ENCODE measurements around the gene CLTA. TPM values are rescaled to one million over a fixed set of nuclear protein-coding genes. Genes with fewer than 3 reads are reported as not detected.
A peak's percentile ranks its signal among the peaks of the same experiment; 100 is the strongest.

The CLTA gene
- 230 and 240 TPM in 2 replicates for total RNA-seq (2014; rRNA removed; shearing (Covaris generic))
- polyA plus RNA-seq (2016; fragmentation: Nextera tagmentation; extraction: Ambion mirVana) = 218 and 229 TPM in 2 replicates

GRCh38 chr9:36190388-36191289 lies at the start of gene CLTA:
CLTA (plus strand) TSS chr9:36190921; CDS start chr9:36191057, 136 bp downstream.
- 0 to 1% methylated on average over 66 to 67 of the region's 68 CpGs for WGBS, 2 experiments (ENCODE audit: low coverage in 1 of 2, low lambda C conversion rate in 2 of 2, missing lambda C conversion rate in 2 of 2)
- Histone ChIP-seq H3K9me3 (ENCODE audit: low read depth) (no peaks in the 10 kb centered on the region), H3K9ac (peak within 1 kb of the TSS; percentile 90), H3F3A (ENCODE audit: insufficient read depth) (peaks cover 30% of the 10 kb centered on the region), H4K20me1 (ENCODE audit: insufficient read depth) (peaks cover 21% of the 10 kb centered on the region), H3K27ac (peak within 1 kb of the TSS; percentile 66), H3K36me3 (ENCODE audit: low read depth) (no peaks in the 10 kb centered on the region), H3K4me1 (ENCODE audit: insufficient read depth) (peaks cover 52% of the 10 kb centered on the region), H3K79me2 (ENCODE audit: insufficient read depth) (peaks cover 49% of the 10 kb centered on the region), H3K4me3 (peak within 1 kb of the TSS; percentile 93), H2AFZ (peak within 1 kb of the TSS; percentile 81), H3K4me2 (ENCODE audit: unreplicated experiment) (peak within 1 kb of the TSS; percentile 99), H3K9me2 (ENCODE audit: insufficient read depth) (no peaks in the 10 kb centered on the region), H3K27me3 (replicated peaks; ENCODE audit: insufficient read depth) (no peaks in the 10 kb centered on the region)
- in situ Hi-C loops (cut with MboI) = no loop called here
- TF ChIP-seq EZH2 (IDR thresholded peaks at IDR 0.05; ENCODE audit: insufficient read depth, poor library complexity, severe bottlenecking) = no peak
- TF ChIP-seq EZH2phosphoT487 (IDR thresholded peaks at IDR 0.05; ENCODE audit: insufficient read depth, low read depth) = no peak
- peak; percentile 99 for DNase-seq

- in situ Hi-C loops (cut with MboI) = no loop called here
- Histone ChIP-seq H3K36me3 (ENCODE audit: low read depth) (no peaks in the 10 kb centered on the region), H3K9ac (no peak overlapping the region), H3K9me2 (ENCODE audit: insufficient read depth) (no peaks in the 10 kb centered on the region), H3K4me3 (no peak overlapping the region), H4K20me1 (ENCODE audit: insufficient read depth) (no peaks in the 10 kb centered on the region), H3F3A (ENCODE audit: insufficient read depth) (no peaks in the 10 kb centered on the region), H2AFZ (no peak overlapping the region), H3K27me3 (replicated peaks; ENCODE audit: insufficient read depth) (no peaks in the 10 kb centered on the region), H3K79me2 (ENCODE audit: insufficient read depth) (peaks cover 53% of the 10 kb centered on the region), H3K9me3 (ENCODE audit: low read depth) (no peaks in the 10 kb centered on the region), H3K4me2 (ENCODE audit: unreplicated experiment) (no peak overlapping the region), H3K27ac (no peak overlapping the region), H3K4me1 (ENCODE audit: insufficient read depth) (0 out of 2 replicates have a peak, but pooled peaks cover 6% of the 10 kb centered on the region)
- DNase-seq = peak; percentile 66
- TF ChIP-seq EZH2phosphoT487 (IDR thresholded peaks at IDR 0.05; ENCODE audit: insufficient read depth, low read depth) (no peak), EZH2 (IDR thresholded peaks at IDR 0.05; ENCODE audit: insufficient read depth, poor library complexity, severe bottlenecking) (no peak)
- WGBS, 2 experiments (ENCODE audit: low coverage in 1 of 2, low lambda C conversion rate in 2 of 2, missing lambda C conversion rate in 2 of 2) = 51 to 54% methylated on average over 4 of the region's 4 CpGs
These were observed 49.4 kb upstream of the CLTA start for GRCh38 chr9:36141288-36141687.

GRCh38 chr9:36141761-36142160 lies 49.0 kb upstream of the CLTA start:
- in situ Hi-C loops (cut with MboI) = no loop called here
- 97 to 100% methylated on average over 7 of the region's 7 CpGs for WGBS, 2 experiments (ENCODE audit: low coverage in 1 of 2, low lambda C conversion rate in 2 of 2, missing lambda C conversion rate in 2 of 2)

GRCh38 chr9:36142510-36143244 lies 48.0 kb upstream of the CLTA start:
- no peaks in the 10 kb centered on the region for H3K9me2 ChIP-seq (ENCODE audit: insufficient read depth)
- H3K36me3 ChIP-seq (ENCODE audit: low read depth) = no peaks in the 10 kb centered on the region
- no peaks in the 10 kb centered on the region for H3K4me1 ChIP-seq (ENCODE audit: insufficient read depth)
- no peak for TF ChIP-seq EZH2 (IDR thresholded peaks at IDR 0.05; ENCODE audit: insufficient read depth, poor library complexity, severe bottlenecking)
- TF ChIP-seq EZH2phosphoT487 (IDR thresholded peaks at IDR 0.05; ENCODE audit: insufficient read depth, low read depth) = no peak
- H2AFZ ChIP-seq = no peak overlapping the region
- H3F3A ChIP-seq (ENCODE audit: insufficient read depth) = peaks cover 6% of the 10 kb centered on the region; the same call in 1 of the 2 replicates
- no peaks in the 10 kb centered on the region for H4K20me1 ChIP-seq (ENCODE audit: insufficient read depth)
- H3K27ac ChIP-seq = no peak overlapping the region
- peak; percentile 13 for DNase-seq
- H3K27me3 ChIP-seq (replicated peaks; ENCODE audit: insufficient read depth) = no peaks in the 10 kb centered on the region
- WGBS, 2 experiments (ENCODE audit: low coverage in 1 of 2, low lambda C conversion rate in 2 of 2, missing lambda C conversion rate in 2 of 2) = 48% methylated on average over 12 of the region's 12 CpGs
- peaks cover 45% of the 10 kb centered on the region for H3K79me2 ChIP-seq (ENCODE audit: insufficient read depth)
- H3K9me3 ChIP-seq (ENCODE audit: low read depth) = no peaks in the 10 kb centered on the region
- H3K4me2 ChIP-seq (ENCODE audit: unreplicated experiment) = no peak overlapping the region
- H3K9ac ChIP-seq = no peak overlapping the region
- no peak overlapping the region for H3K4me3 ChIP-seq
- in situ Hi-C loops (cut with MboI) = no loop called here

More at GRCh38 chr9:36141761-36142160, 49.0 kb upstream of the CLTA start:
- TF ChIP-seq EZH2phosphoT487 (IDR thresholded peaks at IDR 0.05; ENCODE audit: insufficient read depth, low read depth) (no peak), EZH2 (IDR thresholded peaks at IDR 0.05; ENCODE audit: insufficient read depth, poor library complexity, severe bottlenecking) (no peak)
- H3K4me3 ChIP-seq = no peak overlapping the region
- H3K27ac ChIP-seq = no peak overlapping the region
- peaks cover 53% of the 10 kb centered on the region for H3K79me2 ChIP-seq (ENCODE audit: insufficient read depth)
- H3K9ac ChIP-seq = no peak overlapping the region
- no peaks in the 10 kb centered on the region for H3K9me2 ChIP-seq (ENCODE audit: insufficient read depth)
- no peaks in the 10 kb centered on the region for H3K9me3 ChIP-seq (ENCODE audit: low read depth)
- H3K27me3 ChIP-seq (replicated peaks; ENCODE audit: insufficient read depth) = no peaks in the 10 kb centered on the region
- DNase-seq = no peak
- 0 out of 2 replicates have a peak, but pooled peaks cover 6% of the 10 kb centered on the region for H3K4me1 ChIP-seq (ENCODE audit: insufficient read depth)
- no peaks in the 10 kb centered on the region for H4K20me1 ChIP-seq (ENCODE audit: insufficient read depth)
- no peak overlapping the region for H2AFZ ChIP-seq
- no peaks in the 10 kb centered on the region for H3K36me3 ChIP-seq (ENCODE audit: low read depth)
- H3K4me2 ChIP-seq (ENCODE audit: unreplicated experiment) = no peak overlapping the region
- H3F3A ChIP-seq (ENCODE audit: insufficient read depth) = no peaks in the 10 kb centered on the region
